ENCODE data around the gene WWC1.
"Not testable (repeated sequence)": the region's sequence is repeated elsewhere in the genome, so short reads cannot be mapped to it uniquely, and the experiment has no call there.

WWC1 gene

GRCh38 chr5:168430296-168430695, 138.9 kb downstream of the WWC1 start:
- in situ Hi-C loops (cut with MboI; ENCODE audit: low sequenced_read_pairs) = no loop called here

GRCh38 chr5:168432903-168433302, 141.5 kb downstream of the WWC1 start:
- in situ Hi-C loops (cut with MboI; ENCODE audit: low sequenced_read_pairs) = no loop called here

GRCh38 chr5:168434001-168434400, 142.6 kb downstream of the WWC1 start:
- in situ Hi-C loops (cut with MboI; ENCODE audit: low sequenced_read_pairs) = no loop called here

GRCh38 chr5:168434746-168435321, 143.4 kb downstream of the WWC1 start:
- in situ Hi-C loops (cut with MboI; ENCODE audit: low sequenced_read_pairs) = no loop called here

- in situ Hi-C loops (cut with MboI; ENCODE audit: low sequenced_read_pairs) = not testable (repeated sequence)
Measured at GRCh38 chr5:168435340-168435739, 143.9 kb downstream of the WWC1 start.

GRCh38 chr5:168438349-168438748, 146.9 kb downstream of the WWC1 start:
- in situ Hi-C loops (cut with MboI; ENCODE audit: low sequenced_read_pairs) = no loop called here

GRCh38 chr5:168443533-168443932, 152.1 kb downstream of the WWC1 start:
- in situ Hi-C loops (cut with MboI; ENCODE audit: low sequenced_read_pairs) = no loop called here

GRCh38 chr5:168443950-168444700, 152.7 kb downstream of the WWC1 start:
- in situ Hi-C loops (cut with MboI; ENCODE audit: low sequenced_read_pairs) = no loop called here

GRCh38 chr5:168446983-168447619, 155.7 kb downstream of the WWC1 start:
- in situ Hi-C loops (cut with MboI; ENCODE audit: low sequenced_read_pairs) = no loop called here

- in situ Hi-C loops (cut with MboI; ENCODE audit: low sequenced_read_pairs) = no loop called here
Measured at GRCh38 chr5:168447808-168448207, 156.4 kb downstream of the WWC1 start.

- in situ Hi-C loops (cut with MboI; ENCODE audit: low sequenced_read_pairs) = no loop called here
Measured at GRCh38 chr5:168449166-168449565, 157.7 kb downstream of the WWC1 start.

GRCh38 chr5:168451565-168451964, 160.1 kb downstream of the WWC1 start:
- in situ Hi-C loops (cut with MboI; ENCODE audit: low sequenced_read_pairs) = no loop called here

GRCh38 chr5:168455201-168455600, 163.8 kb downstream of the WWC1 start:
- in situ Hi-C loops (cut with MboI; ENCODE audit: low sequenced_read_pairs) = no loop called here

GRCh38 chr5:168457542-168457941, 166.1 kb downstream of the WWC1 start:
- in situ Hi-C loops (cut with MboI; ENCODE audit: low sequenced_read_pairs) = no loop called here

GRCh38 chr5:168460606-168461005, 169.2 kb downstream of the WWC1 start:
- in situ Hi-C loops (cut with MboI; ENCODE audit: low sequenced_read_pairs) = no loop called here

GRCh38 chr5:168463081-168463480, 171.6 kb downstream of the WWC1 start:
- in situ Hi-C loops (cut with MboI; ENCODE audit: low sequenced_read_pairs) = no loop called here

GRCh38 chr5:168464214-168464613, 172.8 kb downstream of the WWC1 start:
- in situ Hi-C loops (cut with MboI; ENCODE audit: low sequenced_read_pairs) = no loop called here

GRCh38 chr5:168464641-168465040, 173.2 kb downstream of the WWC1 start:
- in situ Hi-C loops (cut with MboI; ENCODE audit: low sequenced_read_pairs) = no loop called here

- in situ Hi-C loops (cut with MboI; ENCODE audit: low sequenced_read_pairs) = no loop called here
Measured at GRCh38 chr5:168467755-168468330, 176.4 kb downstream of the WWC1 start.

GRCh38 chr5:168468836-168469235, 177.4 kb downstream of the WWC1 start:
- in situ Hi-C loops (cut with MboI; ENCODE audit: low sequenced_read_pairs) = no loop called here

- in situ Hi-C loops (cut with MboI; ENCODE audit: low sequenced_read_pairs) = no loop called here
Measured at GRCh38 chr5:168469816-168470215, 178.4 kb downstream of the WWC1 start.

GRCh38 chr5:168471785-168472184, 180.3 kb downstream of the WWC1 start:
- in situ Hi-C loops (cut with MboI; ENCODE audit: low sequenced_read_pairs) = no loop called here

Measured in HL-60/S4 (cell line).